RWPE2 (cell line): ENCODE measurements around the gene CADPS.

Experiments used
- ATAC-seq: fragments of 200-7000 bp; cut with Tn5 transposase; 3 replicates; pipeline ENCODE4 v1.9.1; 2021; ENCODE audit warnings: low read depth
- DNase-seq: peaks from one replicate; pipeline ENCODE4 v3.0.0-alpha.2; 2020; ENCODE audit warnings: low spot score
- H3K27ac ChIP-seq: fragments of 450-650 bp; 2 replicates; pipeline ENCODE4 v1.5.1; 2017; ENCODE audit warnings: mild to moderate bottlenecking; ENCODE audit not compliant: poor library complexity, severe bottlenecking
- H3K27me3 ChIP-seq: fragments of 250-450 bp; sonication (Bioruptor Pico); 2 replicates; pipeline ENCODE4 v1.5.1; 2021; ENCODE audit warnings: mild to moderate bottlenecking, moderate library complexity; ENCODE audit not compliant: insufficient read depth, poor library complexity, severe bottlenecking
- H3K36me3 ChIP-seq: fragments of 250-450 bp; sonication (Bioruptor Pico); 2 replicates; pipeline ENCODE4 v1.5.1; 2020; ENCODE audit warnings: low read depth, mild to moderate bottlenecking, moderate library complexity
- H3K4me1 ChIP-seq: fragments of 250-450 bp; sonication (Bioruptor Pico); 2 replicates; pipeline ENCODE4 v1.5.1; 2021; ENCODE audit warnings: mild to moderate bottlenecking, moderate library complexity; ENCODE audit not compliant: insufficient read depth, poor library complexity, severe bottlenecking
- H3K4me3 ChIP-seq: fragments of 250-450 bp; sonication (Bioruptor Pico); 2 replicates; pipeline ENCODE4 v1.5.1; 2021; ENCODE audit warnings: mild to moderate bottlenecking, moderate library complexity; ENCODE audit not compliant: severe bottlenecking
- H3K9me3 ChIP-seq: fragments of 250-450 bp; sonication (Bioruptor Pico); 2 replicates; pipeline ENCODE4 v1.5.1; 2021; ENCODE audit warnings: mild to moderate bottlenecking, moderate library complexity; ENCODE audit not compliant: severe bottlenecking
- TF ChIP-seq, protein P1 (sequence below): fragments of 450-650 bp; IDR thresholded peaks from one replicate; pipeline ENCODE4 v1.5.1; 2017; ENCODE audit warnings: mild to moderate bottlenecking, moderate library complexity; ENCODE audit not compliant: poor library complexity, severe bottlenecking

Gene CADPS

DNA sequence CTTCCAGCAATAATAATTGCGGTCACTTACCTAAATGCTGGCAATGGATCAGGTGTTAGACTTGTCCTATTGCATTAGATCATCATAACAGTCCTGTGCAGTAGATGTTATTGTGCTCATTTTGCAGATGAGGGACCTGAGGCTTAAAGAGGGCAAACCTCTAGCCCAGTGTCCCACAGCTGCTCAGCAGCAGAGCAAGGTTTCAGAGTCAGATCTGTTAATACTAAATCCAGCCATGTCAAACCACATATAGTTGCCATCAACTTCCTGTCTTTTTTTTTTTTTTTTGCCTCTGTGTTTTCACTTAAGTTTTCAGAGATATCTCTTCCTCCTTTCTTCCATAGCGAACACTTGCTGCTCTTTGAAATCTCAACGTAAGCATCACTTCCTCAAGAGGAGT is 514.0 kb downstream of the CADPS start:
- no peak for DNase-seq
- no peak for ATAC-seq
- Histone ChIP-seq H3K9me3 (no peaks in the 10 kb centered on the region), H3K27ac (no peak overlapping the region), H3K36me3 (no peaks in the 10 kb centered on the region), H3K4me3 (no peak overlapping the region), H3K27me3 (peaks cover 49% of the 10 kb centered on the region), H3K4me1 (no peaks in the 10 kb centered on the region)
- TF ChIP-seq, protein P1, sequence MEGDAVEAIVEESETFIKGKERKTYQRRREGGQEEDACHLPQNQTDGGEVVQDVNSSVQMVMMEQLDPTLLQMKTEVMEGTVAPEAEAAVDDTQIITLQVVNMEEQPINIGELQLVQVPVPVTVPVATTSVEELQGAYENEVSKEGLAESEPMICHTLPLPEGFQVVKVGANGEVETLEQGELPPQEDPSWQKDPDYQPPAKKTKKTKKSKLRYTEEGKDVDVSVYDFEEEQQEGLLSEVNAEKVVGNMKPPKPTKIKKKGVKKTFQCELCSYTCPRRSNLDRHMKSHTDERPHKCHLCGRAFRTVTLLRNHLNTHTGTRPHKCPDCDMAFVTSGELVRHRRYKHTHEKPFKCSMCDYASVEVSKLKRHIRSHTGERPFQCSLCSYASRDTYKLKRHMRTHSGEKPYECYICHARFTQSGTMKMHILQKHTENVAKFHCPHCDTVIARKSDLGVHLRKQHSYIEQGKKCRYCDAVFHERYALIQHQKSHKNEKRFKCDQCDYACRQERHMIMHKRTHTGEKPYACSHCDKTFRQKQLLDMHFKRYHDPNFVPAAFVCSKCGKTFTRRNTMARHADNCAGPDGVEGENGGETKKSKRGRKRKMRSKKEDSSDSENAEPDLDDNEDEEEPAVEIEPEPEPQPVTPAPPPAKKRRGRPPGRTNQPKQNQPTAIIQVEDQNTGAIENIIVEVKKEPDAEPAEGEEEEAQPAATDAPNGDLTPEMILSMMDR = no peak

DNA sequence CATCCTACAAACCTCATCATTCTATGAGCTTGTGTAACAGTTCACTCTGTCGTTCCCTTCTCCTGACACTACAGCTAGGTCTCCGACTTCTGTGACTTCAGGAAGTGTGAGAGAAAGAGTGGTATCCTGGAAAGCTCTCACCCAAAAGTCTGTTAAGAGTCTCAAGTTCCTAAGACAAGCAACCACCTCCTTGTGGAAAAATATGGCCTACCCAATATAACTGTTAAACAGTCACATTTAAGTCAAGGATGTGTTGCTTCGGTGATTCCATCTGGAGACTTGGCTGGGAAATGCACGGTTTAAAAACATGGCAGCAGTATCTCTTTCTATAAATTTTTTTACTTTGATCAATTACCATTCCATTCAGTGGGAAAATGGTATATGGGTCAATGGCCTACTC is 515.7 kb downstream of the CADPS start:
- Histone ChIP-seq H3K27ac (no peak overlapping the region), H3K36me3 (no peaks in the 10 kb centered on the region), H3K4me3 (no peak overlapping the region), H3K9me3 (no peaks in the 10 kb centered on the region), H3K27me3 (peaks cover 45% of the 10 kb centered on the region), H3K4me1 (no peaks in the 10 kb centered on the region)
- no peak for ATAC-seq
- no peak for DNase-seq
- TF ChIP-seq, protein P1 = no peak

DNA sequence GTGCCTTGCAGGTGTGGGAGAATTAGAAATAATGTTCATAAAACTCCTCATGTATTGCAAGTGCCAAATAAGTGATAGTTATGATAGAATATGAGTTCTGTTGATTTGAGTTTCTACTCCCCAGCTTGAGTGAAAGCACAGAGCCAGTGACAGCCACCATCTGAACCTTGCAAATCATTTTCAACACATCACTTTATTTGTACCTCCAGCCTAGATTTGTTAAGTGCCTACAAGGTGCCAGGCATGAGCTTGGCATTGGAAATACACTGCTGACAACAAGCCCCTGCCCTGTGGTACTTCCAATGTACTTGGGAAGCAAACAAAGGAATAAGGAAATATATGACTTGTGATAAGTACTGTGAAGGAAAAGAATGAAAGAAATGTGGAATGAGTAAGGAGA is 518.9 kb downstream of the CADPS start:
- no peak overlapping the region for H3K27ac ChIP-seq

DNA sequence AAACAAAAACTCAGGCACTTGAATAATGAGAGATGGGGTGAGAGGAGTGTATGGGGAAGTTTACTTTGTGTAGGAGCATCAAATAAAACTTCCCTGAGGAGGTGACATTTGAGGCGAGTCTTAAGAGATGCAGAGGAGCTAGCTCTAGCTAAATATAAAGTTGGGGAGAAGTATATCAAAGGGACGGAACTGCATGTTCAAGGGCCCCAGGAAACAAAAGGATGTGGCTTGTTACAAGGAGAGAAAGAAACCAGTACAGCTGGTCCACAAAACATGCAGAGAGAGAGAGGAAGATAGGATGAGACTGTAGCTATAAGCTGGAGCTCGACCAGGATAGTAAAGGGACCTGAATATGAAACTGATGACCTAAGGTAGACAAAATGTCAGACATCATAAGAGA is 519.5 kb downstream of the CADPS start:
- H3K9me3 ChIP-seq = no peaks in the 10 kb centered on the region
- H3K4me3 ChIP-seq = no peak overlapping the region
- peaks cover 47% of the 10 kb centered on the region for H3K27me3 ChIP-seq

More for the DNA sequence above, 518.9 kb downstream of the CADPS start:
- TF ChIP-seq, protein P1 = no peak
- DNase-seq (no peak), ATAC-seq (no peak)
- Histone ChIP-seq H3K9me3 (no peaks in the 10 kb centered on the region), H3K27me3 (peaks cover 43% of the 10 kb centered on the region), H3K4me1 (no peaks in the 10 kb centered on the region), H3K4me3 (no peak overlapping the region), H3K36me3 (no peaks in the 10 kb centered on the region)

More for the DNA sequence above, 519.5 kb downstream of the CADPS start:
- Histone ChIP-seq H3K4me1 (no peaks in the 10 kb centered on the region), H3K36me3 (no peaks in the 10 kb centered on the region), H3K27ac (no peak overlapping the region)
- ATAC-seq (no peak), DNase-seq (no peak)
- TF ChIP-seq, protein P1 = no peak
